ENCODE data around the gene RILPL1. TPM values are rescaled to one million over a fixed set of nuclear protein-coding genes. Genes with fewer than 3 reads are reported as not detected.
A peak's percentile ranks its signal among the peaks of the same experiment; 100 is the strongest.

RILPL1 gene
- total and polyA plus RNA-seq, 3 experiments from 2014 or later, result 0.55 to 4.6 (median 2.7) TPM

DNA sequence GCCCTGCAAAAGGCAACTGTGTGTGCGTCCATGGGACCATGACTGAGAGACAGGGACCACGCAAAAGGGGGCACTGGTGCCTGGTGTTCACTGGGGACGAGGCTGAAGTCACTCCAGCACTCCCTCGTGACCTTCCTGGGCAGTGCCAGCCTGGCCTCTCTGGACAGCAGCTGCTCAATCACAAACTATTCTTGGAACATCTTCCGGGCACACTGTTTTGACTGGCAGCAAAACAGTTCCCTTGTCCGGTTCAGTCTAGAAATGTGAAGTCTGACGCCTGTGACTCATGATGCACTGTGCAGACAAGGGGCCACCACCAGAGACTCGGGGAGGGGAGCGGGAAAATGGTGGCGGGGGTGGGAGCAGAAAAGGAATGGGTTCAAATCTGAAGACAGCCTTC lies 54.8 kb downstream of the RILPL1 start:
- no peak overlapping the region for H3K4me3 Mint-ChIP-seq
- no peaks in the 10 kb centered on the region for H3K27me3 Mint-ChIP-seq
- peaks cover 20% of the 10 kb centered on the region for H3K4me1 ChIP-seq (ENCODE audit: insufficient read depth, low read length)
- H3K9me3 ChIP-seq (ENCODE audit: low read length), result no peaks in the 10 kb centered on the region
- H3K27me3 ChIP-seq (ENCODE audit: insufficient read depth, low read length, poor library complexity, severe bottlenecking), result no peaks in the 10 kb centered on the region
- no peak overlapping the region for H3K4me3 ChIP-seq (ENCODE audit: low read length)
- DNase-seq, result no peak
- POLR2A ChIA-PET, result no interaction called here
- H3K4me1 Mint-ChIP-seq, result peaks cover 19 to 32% (median 28%) of the 10 kb centered on the region in 3 donors
- CTCF ChIA-PET, result no interaction called here
- H3K36me3 Mint-ChIP-seq, result peaks cover 0 to 10% (median 4%) of the 10 kb centered on the region in 3 donors
- no peak overlapping the region for H3K27ac ChIP-seq (ENCODE audit: low read depth, low read length)
- no peaks in the 10 kb centered on the region for H3K36me3 ChIP-seq (ENCODE audit: insufficient read depth, low read length)
- peak overlapping the region in 2 of 8 donors; percentile 24 to 33 for H3K27ac Mint-ChIP-seq
- H3K9me3 Mint-ChIP-seq, result no peaks in the 10 kb centered on the region

- ChIA-PET POLR2A (interaction anchor here (0.6 kb wide), 1 partner anchor 471 kb away, joined by 4 read pairs; no protein-coding TSS in a partner anchor), CTCF (no interaction called here)
- no peaks in the 10 kb centered on the region for H3K27me3 Mint-ChIP-seq
These were observed 55.5 kb downstream of the RILPL1 start for GRCh38 chr12:123478069-123478468.

GRCh38 chr12:123475246-123475703 lies 58.2 kb downstream of the RILPL1 start:
- ChIA-PET CTCF (interaction anchor here (2.2 kb wide), 1 partner anchor 16 kb away, joined by 9 read pairs; no protein-coding TSS in a partner anchor), POLR2A (interaction anchor here (1.3 kb wide), 1 partner anchor 16 kb away, joined by 4 read pairs; no protein-coding TSS in a partner anchor)
- Mint-ChIP-seq H3K27me3 (no peaks in the 10 kb centered on the region), H3K27ac (peak overlapping the region; percentile 1 to 93 (median 84)), H3K4me3 (peak overlapping the region in 4 of 7 donors; percentile 27 to 61 (median 54)), H3K4me1 (peaks cover 16 to 20% (median 17%) of the 10 kb centered on the region in 3 donors), H3K9me3 (no peaks in the 10 kb centered on the region), H3K36me3 (peaks cover 0 to 35% (median 9%) of the 10 kb centered on the region in 3 donors)
- Histone ChIP-seq H3K36me3 (ENCODE audit: insufficient read depth, low read length) (peaks cover 10% of the 10 kb centered on the region), H3K9me3 (ENCODE audit: low read length) (no peaks in the 10 kb centered on the region), H3K4me3 (ENCODE audit: low read length) (no peak overlapping the region), H3K27me3 (ENCODE audit: insufficient read depth, low read length, poor library complexity, severe bottlenecking) (no peaks in the 10 kb centered on the region), H3K27ac (ENCODE audit: low read depth, low read length) (no peak overlapping the region), H3K4me1 (ENCODE audit: insufficient read depth, low read length) (peaks cover 17% of the 10 kb centered on the region)
- no peak for DNase-seq

More at GRCh38 chr12:123478069-123478468, 55.5 kb downstream of the RILPL1 start:
- DNase-seq, result no peak
- Mint-ChIP-seq H3K4me3 (no peak overlapping the region), H3K4me1 (peaks cover 16 to 25% (median 21%) of the 10 kb centered on the region in 3 donors), H3K27ac (peak overlapping the region in 2 of 8 donors; percentile 12 to 87), H3K36me3 (peaks cover 0 to 11% (median 4%) of the 10 kb centered on the region in 3 donors), H3K9me3 (no peaks in the 10 kb centered on the region)
- Histone ChIP-seq H3K27ac (ENCODE audit: low read depth, low read length) (no peak overlapping the region), H3K4me1 (ENCODE audit: insufficient read depth, low read length) (peaks cover 17% of the 10 kb centered on the region), H3K36me3 (ENCODE audit: insufficient read depth, low read length) (no peaks in the 10 kb centered on the region), H3K4me3 (ENCODE audit: low read length) (no peak overlapping the region), H3K27me3 (ENCODE audit: insufficient read depth, low read length, poor library complexity, severe bottlenecking) (no peaks in the 10 kb centered on the region), H3K9me3 (ENCODE audit: low read length) (no peaks in the 10 kb centered on the region)

- Mint-ChIP-seq H3K27ac (peak overlapping the region; percentile 1 to 93 (median 84)), H3K4me1 (peaks cover 14 to 17% (median 16%) of the 10 kb centered on the region in 3 donors), H3K9me3 (no peaks in the 10 kb centered on the region), H3K27me3 (no peaks in the 10 kb centered on the region), H3K36me3 (peaks cover 0 to 36% (median 9%) of the 10 kb centered on the region in 3 donors), H3K4me3 (peak overlapping the region in 4 of 7 donors; percentile 27 to 61 (median 54))
- peaks cover 10% of the 10 kb centered on the region for H3K36me3 ChIP-seq (ENCODE audit: insufficient read depth, low read length)
- no peaks in the 10 kb centered on the region for H3K9me3 ChIP-seq (ENCODE audit: low read length)
- CTCF ChIA-PET, result interaction anchor here (2.2 kb wide), 1 partner anchor 15 kb away, joined by 9 read pairs; no protein-coding TSS in a partner anchor
- no peaks in the 10 kb centered on the region for H3K27me3 ChIP-seq (ENCODE audit: insufficient read depth, low read length, poor library complexity, severe bottlenecking)
- no peak overlapping the region for H3K27ac ChIP-seq (ENCODE audit: low read depth, low read length)
- POLR2A ChIA-PET, result interaction anchor here (1.3 kb wide), 1 partner anchor 16 kb away, joined by 4 read pairs; no protein-coding TSS in a partner anchor
- peaks cover 17% of the 10 kb centered on the region for H3K4me1 ChIP-seq (ENCODE audit: insufficient read depth, low read length)
- no peak overlapping the region for H3K4me3 ChIP-seq (ENCODE audit: low read length)
- no peak for DNase-seq
These were observed 58.9 kb downstream of the RILPL1 start for GRCh38 chr12:123474485-123475245.

DNA sequence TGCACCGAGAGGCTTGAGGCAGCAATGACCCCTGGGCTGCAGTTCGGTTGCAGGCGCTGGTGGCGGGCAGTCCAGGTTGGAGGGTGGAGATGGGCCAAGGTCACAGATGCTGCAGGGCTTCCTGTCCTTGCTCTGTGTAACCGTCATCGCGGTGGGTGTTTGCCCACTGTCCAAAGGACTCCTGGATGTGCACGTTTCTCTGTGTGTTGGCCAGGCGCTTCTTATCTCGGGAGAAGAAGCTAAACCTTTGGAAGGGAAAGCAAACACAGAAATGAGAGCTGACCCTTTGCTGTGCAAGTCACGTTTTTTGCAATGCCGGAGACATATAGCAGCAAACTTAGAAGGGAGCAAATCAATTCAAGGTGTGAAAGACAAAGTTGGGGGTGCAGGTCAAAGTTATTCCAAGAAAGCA lies 61.1 kb downstream of the RILPL1 start:
- CTCF ChIA-PET, result no interaction called here
- no peaks in the 10 kb centered on the region for H3K27me3 ChIP-seq (ENCODE audit: insufficient read depth, low read length, poor library complexity, severe bottlenecking)
- no peak overlapping the region for H3K27ac Mint-ChIP-seq
- H3K36me3 ChIP-seq (ENCODE audit: insufficient read depth, low read length), result peaks cover 10% of the 10 kb centered on the region
- H3K27ac ChIP-seq (ENCODE audit: low read depth, low read length), result no peak overlapping the region
- H3K4me1 ChIP-seq (ENCODE audit: insufficient read depth, low read length), result peaks cover 17% of the 10 kb centered on the region
- peaks cover 14 to 21% (median 18%) of the 10 kb centered on the region in 3 donors for H3K4me1 Mint-ChIP-seq
- no peaks in the 10 kb centered on the region for H3K27me3 Mint-ChIP-seq
- peak overlapping the region in 1 of 7 donors; percentile 18 for H3K4me3 Mint-ChIP-seq
- no peak overlapping the region for H3K4me3 ChIP-seq (ENCODE audit: low read length)
- H3K9me3 Mint-ChIP-seq, result no peaks in the 10 kb centered on the region
- POLR2A ChIA-PET, result interaction anchor here (1.0 kb wide), 1 partner anchor 14 kb away, joined by 4 read pairs; the partner anchor contains the start of gene SNRNP35
- no peak for DNase-seq
- H3K36me3 Mint-ChIP-seq, result peaks cover 0 to 40% (median 9%) of the 10 kb centered on the region in 3 donors
- no peaks in the 10 kb centered on the region for H3K9me3 ChIP-seq (ENCODE audit: low read length)

DNA sequence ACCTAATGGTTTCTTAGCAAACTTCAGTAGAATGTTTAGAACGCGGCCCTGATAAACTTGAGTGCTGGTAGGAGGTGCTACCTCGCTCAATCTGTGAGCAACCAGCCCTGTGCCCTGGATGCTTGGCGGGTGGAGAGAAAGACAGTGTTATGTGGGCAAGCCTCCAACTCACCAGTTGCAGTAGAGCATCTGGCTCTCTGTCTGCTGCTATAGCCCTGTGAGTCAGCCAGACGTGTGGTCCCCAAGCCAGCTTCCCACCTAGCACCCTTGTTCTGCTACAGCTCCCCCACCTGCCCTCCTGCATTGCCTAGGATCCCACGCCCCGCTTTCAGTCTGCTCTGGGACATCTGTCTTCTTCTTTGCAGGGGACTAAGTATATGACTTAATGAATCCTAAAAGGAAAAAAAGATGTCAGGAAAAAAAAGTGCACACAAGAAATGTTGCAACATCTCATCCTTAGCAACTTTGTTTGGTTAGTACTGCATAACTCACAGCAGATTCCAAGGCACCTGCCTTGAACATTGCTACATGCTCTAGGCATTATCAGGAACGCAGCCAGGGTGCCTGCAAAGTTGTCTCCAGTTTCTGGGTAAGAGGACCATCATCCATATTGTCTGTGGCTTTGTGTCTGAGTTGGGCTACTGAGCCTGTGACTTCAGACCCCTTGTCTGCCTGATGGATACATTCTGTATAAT lies 62.0 kb downstream of the RILPL1 start:
- H3K9me3 Mint-ChIP-seq, result no peaks in the 10 kb centered on the region
- Histone ChIP-seq H3K4me3 (ENCODE audit: low read length) (no peak overlapping the region), H3K27ac (ENCODE audit: low read depth, low read length) (no peak overlapping the region), H3K36me3 (ENCODE audit: insufficient read depth, low read length) (peaks cover 10% of the 10 kb centered on the region), H3K4me1 (ENCODE audit: insufficient read depth, low read length) (peaks cover 17% of the 10 kb centered on the region), H3K9me3 (ENCODE audit: low read length) (no peaks in the 10 kb centered on the region), H3K27me3 (ENCODE audit: insufficient read depth, low read length, poor library complexity, severe bottlenecking) (no peaks in the 10 kb centered on the region)
- H3K4me1 Mint-ChIP-seq, result peaks cover 12 to 21% (median 18%) of the 10 kb centered on the region in 3 donors
- H3K27me3 Mint-ChIP-seq, result no peaks in the 10 kb centered on the region
- H3K27ac Mint-ChIP-seq, result no peak overlapping the region
- no peak overlapping the region for H3K4me3 Mint-ChIP-seq
- CTCF ChIA-PET, result no interaction called here
- peaks cover 0 to 49% (median 9%) of the 10 kb centered on the region in 3 donors for H3K36me3 Mint-ChIP-seq
- no peak for DNase-seq
- POLR2A ChIA-PET, result interaction anchor here (1.0 kb wide), 1 partner anchor 13 kb away, joined by 4 read pairs; the partner anchor contains the start of gene SNRNP35

- Mint-ChIP-seq H3K4me1 (peaks cover 16 to 26% (median 24%) of the 10 kb centered on the region in 3 donors), H3K9me3 (no peaks in the 10 kb centered on the region), H3K27ac (no peak overlapping the region), H3K36me3 (peaks cover 0 to 59% (median 8%) of the 10 kb centered on the region in 3 donors), H3K27me3 (no peaks in the 10 kb centered on the region), H3K4me3 (no peak overlapping the region)
- ChIA-PET CTCF (interaction anchor here (1.3 kb wide), 1 partner anchor 42 kb away, joined by 4 read pairs; no protein-coding TSS in a partner anchor), POLR2A (no interaction called here)
- Histone ChIP-seq H3K4me3 (ENCODE audit: low read length) (no peak overlapping the region), H3K9me3 (ENCODE audit: low read length) (no peaks in the 10 kb centered on the region), H3K4me1 (ENCODE audit: insufficient read depth, low read length) (peaks cover 10% of the 10 kb centered on the region), H3K27me3 (ENCODE audit: insufficient read depth, low read length, poor library complexity, severe bottlenecking) (no peaks in the 10 kb centered on the region), H3K36me3 (ENCODE audit: insufficient read depth, low read length) (peaks cover 23% of the 10 kb centered on the region), H3K27ac (ENCODE audit: low read depth, low read length) (no peak overlapping the region)
- DNase-seq, result no peak
These were observed 63.5 kb downstream of the RILPL1 start for GRCh38 chr12:123469978-123470377.

Data from CD8-positive, alpha-beta memory T cell (primary cell).